Stimulated activated CD8-positive, alpha-beta memory T cell treated with anti-CD3 and anti-CD28 coated beads, Interleukin-7, amount 100 ng/mL, for 24 hours (primary cell): ENCODE results near the gene SPINT3.

Experiments
- DNase-seq: peaks from one replicate; pipeline ENCODE4 v3.0.0-alpha.2; 2020; ENCODE audit warnings: low read depth

Gene SPINT3

DNA sequence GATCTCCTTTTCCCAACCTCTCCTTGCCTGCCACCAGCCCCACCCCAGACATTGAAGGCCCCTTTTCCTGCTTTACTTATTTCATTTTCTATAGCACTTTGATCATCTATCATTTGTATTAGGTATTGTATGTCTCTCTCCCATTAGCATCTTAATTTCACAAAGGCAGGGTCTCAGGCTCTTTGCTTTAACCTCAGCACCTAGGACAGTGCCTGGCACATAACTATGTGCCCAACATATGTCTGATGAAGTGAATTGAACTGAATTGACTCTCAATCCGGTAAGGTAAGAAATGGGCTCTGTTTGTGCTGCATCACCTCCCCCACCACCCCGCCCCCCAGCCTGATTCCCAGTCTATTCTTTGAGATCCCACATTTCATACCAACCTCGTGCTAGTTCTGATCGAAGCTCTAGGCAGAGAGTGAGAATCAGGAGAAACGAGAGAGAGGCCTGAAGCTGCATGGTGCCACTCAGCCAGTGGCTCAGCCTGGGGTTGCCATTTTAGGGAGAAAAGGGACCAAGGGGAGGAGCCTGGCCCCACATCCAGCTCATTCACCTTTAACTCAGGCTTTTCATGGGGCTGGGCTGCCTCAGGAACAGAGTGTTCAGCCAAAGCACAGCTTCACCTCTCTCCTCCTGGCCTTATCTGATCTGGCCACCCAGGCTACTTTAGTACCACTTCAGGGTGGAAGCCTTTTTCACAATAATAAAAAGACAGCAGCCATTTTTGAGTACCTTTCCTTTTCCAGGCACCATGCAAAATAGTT is at the start of gene SPINT3:
TSS of gene SPINT3 (minus strand) at position 476 of the 767 bp plus-strand sequence. CDS start at position 462, 14 bp downstream.
- DNase-seq = no peak

- no peak for DNase-seq
Measured at GRCh38 chr20:45564760-45565276, 49.4 kb upstream of the SPINT3 start.

DNA sequence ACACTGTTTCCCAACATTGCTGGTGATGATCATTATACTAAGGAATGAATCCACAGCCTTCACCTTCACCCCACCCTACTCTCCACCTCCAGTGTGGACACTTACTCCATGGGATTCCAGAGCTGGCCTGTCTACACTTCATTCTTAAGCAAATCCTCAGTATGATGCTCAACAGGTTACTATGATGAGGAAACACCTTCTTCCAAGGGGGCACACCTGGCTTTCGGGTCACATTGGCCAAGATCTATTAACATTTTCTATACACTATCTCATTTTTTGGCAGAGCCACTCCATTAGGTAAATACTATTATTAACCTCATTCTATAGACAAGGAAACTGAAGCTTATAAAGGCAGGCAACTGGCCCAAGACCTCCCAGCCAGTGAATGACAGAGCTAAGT is 39.8 kb upstream of the SPINT3 start:
- no peak for DNase-seq

- no peak for DNase-seq
Measured at GRCh38 chr20:45552456-45552855, 37.0 kb upstream of the SPINT3 start.

DNA sequence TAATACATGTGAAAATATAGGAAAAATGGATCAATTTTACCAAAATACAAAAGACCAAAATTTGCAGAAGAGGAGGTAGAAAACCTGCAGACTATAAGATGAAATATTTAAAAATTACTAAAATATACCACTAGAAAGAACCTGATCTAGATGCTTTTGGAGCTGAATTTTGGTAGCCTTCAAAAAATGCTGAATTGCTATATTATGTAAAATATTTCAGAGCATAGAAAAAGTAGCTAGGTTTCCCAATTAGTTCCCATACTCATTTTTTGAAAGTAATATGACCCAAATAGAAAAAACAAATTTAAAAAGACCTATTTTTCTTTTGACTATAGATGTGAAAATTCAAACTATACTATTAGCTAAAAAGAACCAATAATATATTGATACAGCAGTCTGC is 35.3 kb upstream of the SPINT3 start:
- no peak for DNase-seq

DNA sequence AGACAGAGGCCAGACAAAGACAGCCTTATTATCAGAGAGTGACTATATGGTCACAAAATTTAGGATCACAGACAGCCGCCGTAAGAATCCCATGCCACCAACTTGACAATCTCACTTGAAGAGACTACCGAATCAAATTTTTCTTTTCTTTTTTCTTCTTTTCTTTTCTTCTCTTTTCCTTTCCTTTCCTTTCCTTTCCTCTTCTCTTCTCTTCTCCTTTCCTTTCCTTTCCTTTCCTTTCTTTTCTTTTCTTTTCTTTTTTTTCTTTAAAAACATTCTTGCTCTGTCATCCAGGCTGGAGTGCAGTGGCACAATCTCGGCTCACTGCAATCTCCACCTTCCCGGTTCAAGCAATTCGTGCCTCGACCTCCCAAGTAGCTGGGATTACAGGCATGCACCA is 33.0 kb upstream of the SPINT3 start:
- no peak for DNase-seq

DNA sequence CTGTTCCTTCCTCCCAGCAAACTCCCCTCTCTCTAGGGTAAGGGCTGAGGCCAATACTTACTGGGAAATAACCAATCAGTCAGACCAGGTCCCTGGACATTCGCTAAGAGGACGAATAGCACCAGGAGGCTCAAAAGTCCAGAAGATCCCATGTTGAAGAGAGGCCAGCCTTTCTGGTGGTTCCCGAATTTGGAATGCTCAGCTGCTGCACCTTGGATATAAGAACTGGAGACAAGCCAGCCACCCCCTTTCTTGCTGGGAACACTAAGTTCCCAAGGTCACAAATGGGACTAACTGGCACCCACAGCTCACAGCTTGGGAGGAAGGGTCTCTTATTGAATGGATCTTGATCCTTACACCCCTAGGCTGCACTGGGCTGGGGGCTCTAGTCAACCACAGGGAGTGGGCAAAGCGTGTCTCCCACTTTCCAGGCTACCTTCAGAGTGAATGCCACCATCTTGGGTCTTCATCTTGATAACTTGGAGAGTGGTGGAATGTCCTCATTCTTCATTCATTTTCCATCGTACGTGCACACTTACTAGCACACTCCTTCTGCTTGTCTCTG is 31.9 kb upstream of the SPINT3 start, which contains the start of gene EPPIN:
TSS of gene EPPIN (minus strand) at position 196 of the 565 bp plus-strand sequence. CDS start at position 152, 44 bp downstream.
- DNase-seq = no peak

- no peak for DNase-seq
Measured at GRCh38 chr20:45545754-45546453, 30.5 kb upstream of the SPINT3 start.

GRCh38 chr20:45545351-45545750 is 29.9 kb upstream of the SPINT3 start:
- no peak for DNase-seq

DNA sequence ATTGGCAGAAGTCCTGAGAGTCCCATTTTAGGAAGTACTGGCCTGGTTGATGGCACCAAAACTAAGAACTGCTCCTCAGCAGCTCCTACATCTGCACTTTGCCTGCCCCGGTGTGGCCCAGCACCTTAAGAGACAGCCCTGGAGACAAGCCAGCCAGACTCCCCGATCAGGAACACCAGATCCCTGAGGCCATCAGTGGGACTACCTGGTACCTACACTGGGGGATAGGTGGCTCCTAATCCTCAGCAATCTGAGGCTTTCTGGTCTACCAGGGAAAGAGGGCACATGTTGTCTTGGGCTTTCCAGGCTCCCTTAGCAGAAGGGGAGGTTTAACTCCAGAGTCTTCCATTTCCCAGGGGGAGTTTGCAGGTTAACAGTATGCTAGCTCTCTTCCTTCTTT is 24.0 kb upstream of the SPINT3 start, which contains the start of gene WFDC6:
TSS of gene WFDC6 (minus strand) at position 101 of the 400 bp plus-strand sequence. CDS start at position 26, 75 bp downstream.
- DNase-seq = no peak

DNA sequence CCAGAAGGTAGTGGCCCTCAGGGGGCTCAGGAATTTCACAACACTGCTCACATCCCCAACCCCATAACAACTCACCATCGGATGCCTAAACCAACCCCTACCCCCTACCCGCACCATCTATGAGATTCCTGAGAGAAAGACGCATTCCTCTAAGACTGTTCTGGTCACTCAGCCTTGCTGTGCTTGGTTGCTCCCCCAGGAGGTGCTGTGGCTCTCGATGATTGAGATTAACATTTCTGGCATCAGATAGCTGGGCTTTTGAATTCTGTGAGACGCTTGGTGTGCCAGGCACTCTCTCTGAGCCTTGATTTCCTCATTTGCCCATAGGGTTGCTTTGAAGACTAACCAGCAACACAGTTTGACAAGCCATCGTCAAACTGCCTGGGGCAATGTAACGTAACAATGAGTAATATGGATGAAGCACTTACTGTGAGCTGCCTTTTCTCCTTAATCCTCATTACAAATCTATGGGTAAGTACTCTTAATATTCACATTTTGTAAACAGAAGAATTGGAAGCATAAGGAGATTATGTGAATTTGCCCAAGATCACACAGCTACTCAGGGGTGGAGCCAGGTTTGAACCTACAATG is 22.9 kb upstream of the SPINT3 start:
- no peak for DNase-seq

- no peak for DNase-seq
Measured at GRCh38 chr20:45527294-45527693, 11.9 kb upstream of the SPINT3 start.

- no peak for DNase-seq
Measured at GRCh38 chr20:45523821-45524220, 8.4 kb upstream of the SPINT3 start.

GRCh38 chr20:45518282-45518681 is 2.9 kb upstream of the SPINT3 start:
- DNase-seq = no peak

DNA sequence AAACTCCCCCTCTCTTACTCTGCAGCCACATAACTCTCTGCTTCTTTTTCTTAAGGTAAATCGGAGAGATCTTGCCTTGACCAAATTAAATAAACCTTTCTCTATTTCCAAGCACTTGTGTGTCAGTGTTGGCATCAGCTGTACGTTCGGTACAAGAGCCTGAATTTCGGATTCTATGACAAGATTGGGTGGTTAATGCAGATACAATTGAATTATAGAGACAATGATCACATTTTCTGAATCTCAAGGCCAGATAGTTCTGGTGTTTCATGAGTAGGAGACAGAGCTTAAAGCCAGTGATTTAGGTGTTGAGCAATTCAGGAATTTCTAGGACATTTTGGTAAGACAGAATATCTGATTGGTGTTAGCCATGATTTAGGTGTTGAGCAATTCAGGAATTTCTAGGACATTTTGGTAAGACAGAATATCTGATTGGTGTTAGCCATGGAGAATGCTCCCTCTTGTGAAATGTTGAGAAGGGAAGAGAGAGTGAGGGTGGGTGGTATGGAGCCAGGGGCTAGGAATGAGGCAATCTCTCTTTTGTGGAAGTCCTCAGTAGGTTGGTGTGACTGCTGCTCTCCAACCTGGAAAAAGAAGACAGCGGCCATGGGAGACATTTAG is 5.1 kb downstream of the SPINT3 start:
- no peak for DNase-seq

DNA sequence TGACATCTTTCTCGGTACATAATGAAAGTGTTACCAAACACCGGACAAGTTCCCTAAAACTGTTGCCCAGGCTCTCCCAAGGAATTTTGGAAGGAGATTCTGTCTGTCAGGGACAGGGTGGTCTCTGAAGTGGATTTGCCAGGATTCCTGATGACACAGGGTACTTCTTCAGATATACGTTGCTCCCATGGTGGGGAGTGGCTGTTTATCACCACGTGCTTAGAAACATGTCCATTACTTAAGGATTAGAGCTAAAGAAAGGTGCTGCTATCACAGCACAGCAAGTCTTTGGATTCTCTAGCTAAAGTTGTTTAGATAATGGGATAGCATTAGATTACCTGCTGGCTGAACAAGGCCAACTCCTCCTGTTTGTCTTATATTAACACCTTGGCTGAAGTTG is 6.3 kb downstream of the SPINT3 start:
- DNase-seq = no peak

- no peak for DNase-seq
Measured at GRCh38 chr20:45508068-45508886, 7.1 kb downstream of the SPINT3 start.

DNA sequence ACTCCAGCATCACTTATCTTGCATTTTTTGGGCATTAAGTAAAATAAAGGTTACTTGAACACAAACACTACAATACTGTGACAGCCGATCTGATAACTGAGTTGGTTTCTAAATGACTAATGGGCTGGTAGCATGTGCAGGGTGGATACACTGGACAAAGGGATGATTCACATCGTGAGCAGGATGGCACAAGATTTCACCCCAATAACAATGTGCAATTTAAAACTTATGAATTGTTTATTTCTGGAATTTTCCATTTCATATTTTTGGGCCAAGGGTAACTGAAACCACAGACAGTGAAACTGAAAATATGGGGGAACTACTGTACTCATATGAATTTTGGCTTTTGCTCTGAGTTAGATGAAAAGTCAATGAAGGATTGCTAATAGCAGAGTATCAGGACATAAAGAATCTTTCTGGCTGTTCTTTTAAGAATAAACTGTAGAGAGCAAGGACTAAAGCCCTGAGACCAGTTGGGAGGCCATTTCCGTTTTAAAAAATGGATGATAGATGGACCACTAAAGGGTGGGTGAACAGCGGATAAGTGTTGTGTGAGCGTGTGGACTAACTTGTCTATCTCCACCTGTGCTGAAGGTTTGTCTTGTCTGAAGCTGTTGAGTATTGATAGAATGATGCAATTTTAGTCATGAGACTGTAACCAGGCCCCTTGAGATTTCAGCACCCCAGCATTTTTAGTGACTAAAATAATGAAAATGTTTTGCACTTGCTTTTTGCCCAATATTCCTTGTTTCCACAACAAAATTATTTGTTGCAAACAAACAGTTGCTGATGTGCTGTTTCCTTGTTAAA is 8.2 kb downstream of the SPINT3 start:
- DNase-seq = no peak

GRCh38 chr20:45506398-45506797 is 9.0 kb downstream of the SPINT3 start:
- no peak for DNase-seq

DNA sequence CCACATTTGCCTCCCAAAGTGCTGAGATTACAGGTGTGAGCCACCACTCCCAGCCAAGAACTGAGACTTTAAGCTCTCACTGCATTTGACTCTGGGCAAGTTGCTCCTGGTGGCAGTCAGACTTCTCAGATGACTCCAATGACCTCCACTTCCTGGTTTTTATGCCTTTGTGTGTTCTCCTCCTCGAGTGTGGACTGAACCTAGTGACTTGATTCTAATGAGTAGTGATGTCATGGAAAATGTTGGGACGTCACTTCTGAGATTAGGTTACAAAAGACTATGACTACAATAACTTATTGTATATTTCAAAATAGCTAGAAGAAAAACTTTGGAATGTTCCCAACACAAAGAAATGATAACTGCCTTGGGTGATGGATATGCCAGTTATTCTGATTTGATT is 12.0 kb downstream of the SPINT3 start:
- DNase-seq = no peak
